NCI-H82 treated with DMSO at 0.1 percent for 48 hours (cell line): ENCODE measurements around the gene VPS13D.
"Not testable (repeated sequence)": the region's sequence is repeated elsewhere in the genome, so short reads cannot be mapped to it uniquely, and the experiment has no call there.

Source experiments
- DNase-seq: peaks from one replicate; lab custom pipeline; 2025; ENCODE audit not compliant: unreplicated experiment; lab: John Stamatoyannopoulos, UW

Gene VPS13D

GRCh38 chr1:12287869-12288268, 58.0 kb downstream of the VPS13D start:
- DNase-seq: no peak

GRCh38 chr1:12290828-12291227, 61.0 kb downstream of the VPS13D start:
- DNase-seq: no peak

GRCh38 chr1:12293416-12293815, 63.6 kb downstream of the VPS13D start:
- no peak for DNase-seq

- no peak for DNase-seq
These were observed 64.2 kb downstream of the VPS13D start for GRCh38 chr1:12294076-12294475.

- DNase-seq: no peak
These were observed 66.2 kb downstream of the VPS13D start for GRCh38 chr1:12296016-12296415.

- DNase-seq: no peak
These were observed 66.8 kb downstream of the VPS13D start for GRCh38 chr1:12296623-12297022.

- DNase-seq: no peak
These were observed 70.9 kb downstream of the VPS13D start for GRCh38 chr1:12300706-12301105.

- no peak for DNase-seq
These were observed 71.8 kb downstream of the VPS13D start for GRCh38 chr1:12301518-12302237.

- no peak for DNase-seq
These were observed 73.1 kb downstream of the VPS13D start for GRCh38 chr1:12302798-12303447.

- DNase-seq: no peak
These were observed 75.5 kb downstream of the VPS13D start for GRCh38 chr1:12305377-12305776.

GRCh38 chr1:12309783-12310742, 80.2 kb downstream of the VPS13D start:
- DNase-seq: no peak

GRCh38 chr1:12314333-12314903, 84.6 kb downstream of the VPS13D start:
- no peak for DNase-seq

- DNase-seq: no peak
These were observed 85.3 kb downstream of the VPS13D start for GRCh38 chr1:12315146-12315545.

GRCh38 chr1:12316331-12316730, 86.5 kb downstream of the VPS13D start:
- DNase-seq: no peak

- DNase-seq: no peak
These were observed 90.7 kb downstream of the VPS13D start for GRCh38 chr1:12320486-12320885.

GRCh38 chr1:12324423-12324822, 94.6 kb downstream of the VPS13D start:
- no peak for DNase-seq

GRCh38 chr1:12324973-12325372, 95.1 kb downstream of the VPS13D start:
- not testable (repeated sequence) for DNase-seq

- no peak for DNase-seq
These were observed 97.2 kb downstream of the VPS13D start for GRCh38 chr1:12326986-12327385.

- DNase-seq: no peak
These were observed 97.7 kb downstream of the VPS13D start for GRCh38 chr1:12327566-12327965.

- no peak for DNase-seq
These were observed 103.4 kb downstream of the VPS13D start for GRCh38 chr1:12333036-12333785.

- DNase-seq: no peak
These were observed 106.0 kb downstream of the VPS13D start for GRCh38 chr1:12335815-12336214.
